Left cardiac atrium (tissue), 4 donors: ENCODE results near the gene CFAP100. TPM values are rescaled to one million over a fixed set of nuclear protein-coding genes. Genes with fewer than 3 reads are reported as not detected.

Source experiments
- ATAC-seq, 2 donors: fragments of 200-7000 bp; cut with Tn5 transposase; one replicate each; pipeline ENCODE4 v1.9.1; 2020; ENCODE audit warnings: mild to moderate bottlenecking in 2 of 2, moderate library complexity in 2 of 2
- DNase-seq: peaks from one replicate; pipeline ENCODE4 v3.0.0-alpha.2; 2020
- intact Hi-C, 2 donors: fragments of 100-400 bp; cut with DNase I; formaldehyde crosslinking; loops; one replicate each; pipeline versions ENCODE4 v1.14.1 to v1.15.1; 2022 to 2023
- total RNA-seq, 2 donors: library from RNA; stranded (reverse); fragmentation: NEBNext Ultra II Directional; extraction: Animal tissue kit (Norgen Biotek cat#: 25700); gene quantifications; one replicate each; pipeline ENCODE4 v1.2.1, GENCODE V29; 2021
- donor health status: DM: no; HTN: yes; CAD: no.
- donor health status: DM: no; HTN: yes; CAD: no; lungs with severe emphysema.
- donor health status: DM: yes; HTN: yes; CAD: no.
- donor health status: Dilated cardiomyopathy.

The CFAP100 gene
- total RNA-seq, 2 donors from 2014 or later, result not detected

GRCh38 chr3:126480861-126481260 lies 86.2 kb downstream of the CFAP100 start:
- no peak for ATAC-seq
- intact Hi-C loops, result no loop called here

GRCh38 chr3:126481808-126482502 lies 87.2 kb downstream of the CFAP100 start:
- intact Hi-C loops, result no loop called here
- peak; percentile 66 for DNase-seq
- peak; percentile 17 to 55 for ATAC-seq

More at GRCh38 chr3:126480861-126481260, 86.2 kb downstream of the CFAP100 start:
- DNase-seq, result no peak

- intact Hi-C loops, result no loop called here
- DNase-seq, result no peak
- no peak for ATAC-seq
These were observed 88.0 kb downstream of the CFAP100 start for GRCh38 chr3:126482503-126483255.

DNA sequence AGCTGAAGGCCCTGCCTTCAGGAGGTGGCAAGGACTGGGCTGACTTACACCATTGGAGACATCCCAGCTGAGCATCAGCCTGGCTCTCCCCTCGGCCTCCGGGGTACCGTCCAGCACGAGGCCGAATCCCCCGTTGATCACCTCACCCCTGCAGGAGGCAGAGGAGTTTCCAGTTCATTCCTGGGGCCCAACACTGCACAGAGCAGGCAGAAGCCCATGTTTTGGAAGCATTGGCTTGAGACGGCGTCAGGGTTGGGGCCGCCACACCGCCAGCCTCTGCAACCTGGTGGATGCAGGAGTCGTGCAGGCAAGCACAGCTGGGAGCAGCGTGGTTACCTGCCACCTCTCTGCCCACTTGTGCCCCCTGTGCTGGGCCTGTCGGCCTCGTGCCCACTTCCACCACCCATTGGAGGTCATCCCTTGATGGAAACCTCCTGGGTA lies 88.6 kb downstream of the CFAP100 start:
- ATAC-seq (no peak), DNase-seq (no peak)
- intact Hi-C loops, result no loop called here

DNA sequence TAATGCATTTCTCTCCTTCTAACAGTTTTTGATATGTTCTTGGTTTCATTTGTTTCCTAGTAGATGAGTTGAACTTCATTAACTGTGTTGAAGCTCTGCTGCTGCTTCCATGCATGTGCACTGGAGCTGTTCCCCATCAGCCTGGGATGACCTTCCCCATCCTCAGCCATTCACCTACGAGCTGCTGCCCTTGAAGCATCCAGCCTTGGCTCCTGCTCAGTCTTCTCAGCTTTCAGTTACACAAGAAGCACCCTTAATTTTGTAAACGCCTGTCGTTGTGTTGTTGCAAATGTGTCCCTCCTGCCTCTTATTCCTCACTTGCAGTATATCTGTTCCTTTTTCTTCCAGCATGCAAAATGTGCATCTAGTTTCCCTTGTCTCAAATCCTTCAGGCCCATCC lies 89.4 kb downstream of the CFAP100 start:
- ATAC-seq, result no peak
- DNase-seq, result no peak
- intact Hi-C loops, result no loop called here

- ATAC-seq (no peak), DNase-seq (no peak)
- intact Hi-C loops, result no loop called here
These were observed 90.0 kb downstream of the CFAP100 start for GRCh38 chr3:126484662-126485061.

- intact Hi-C loops, result no loop called here
- DNase-seq (no peak), ATAC-seq (no peak)
These were observed 90.6 kb downstream of the CFAP100 start for GRCh38 chr3:126485176-126485897.

DNA sequence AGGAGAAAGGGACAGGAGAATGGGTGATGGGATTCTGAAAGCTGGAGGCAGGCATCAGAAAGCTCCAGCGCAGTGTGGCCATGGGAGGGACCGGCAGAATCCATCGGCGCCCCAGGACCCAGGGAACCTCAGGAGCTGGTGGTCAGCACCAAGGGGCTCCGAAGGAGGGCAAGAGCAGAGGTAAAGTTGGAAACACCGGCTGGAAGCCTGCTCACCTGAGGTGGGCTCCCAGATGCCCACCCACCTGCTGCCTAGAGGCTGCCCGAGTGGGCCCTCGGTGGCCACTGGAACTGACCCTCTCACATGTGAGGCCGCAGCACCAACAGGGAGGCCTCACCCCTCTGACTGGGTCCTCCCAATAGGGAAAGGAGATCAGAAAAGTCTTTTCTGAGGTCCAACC lies 91.2 kb downstream of the CFAP100 start:
- intact Hi-C loops, result no loop called here
- ATAC-seq, result no peak
- no peak for DNase-seq

Other genes starting within 250 kb of the CFAP100 start
- gene ALDH1L1, start 214.3 kb upstream of the CFAP100 start, total RNA-seq, result 10 to 100 TPM; 20.2 to 22.9 TPM
- 10 to 100 TPM; 23.8 to 32.4 TPM for gene KLF15, start 37.5 kb upstream of the CFAP100 start, total RNA-seq
- gene ZXDC, start 81.0 kb downstream of the CFAP100 start, total RNA-seq, result 10 to 100 TPM; 15.7 to 20.7 TPM
- gene UROC1, start 122.9 kb downstream of the CFAP100 start, total RNA-seq, result not detected
- under 1 TPM; 0.60 to 0.74 TPM for gene CHST13, start 129.2 kb downstream of the CFAP100 start, total RNA-seq
- not detected for gene C3orf22, start 164.0 kb downstream of the CFAP100 start, total RNA-seq